ENCODE data around the gene DDX50.
A peak's percentile ranks its signal among the peaks of the same experiment; 100 is the strongest.
"Not testable (repeated sequence)": the region's sequence is repeated elsewhere in the genome, so short reads cannot be mapped to it uniquely, and the experiment has no call there.

The DDX50 gene, protein sequence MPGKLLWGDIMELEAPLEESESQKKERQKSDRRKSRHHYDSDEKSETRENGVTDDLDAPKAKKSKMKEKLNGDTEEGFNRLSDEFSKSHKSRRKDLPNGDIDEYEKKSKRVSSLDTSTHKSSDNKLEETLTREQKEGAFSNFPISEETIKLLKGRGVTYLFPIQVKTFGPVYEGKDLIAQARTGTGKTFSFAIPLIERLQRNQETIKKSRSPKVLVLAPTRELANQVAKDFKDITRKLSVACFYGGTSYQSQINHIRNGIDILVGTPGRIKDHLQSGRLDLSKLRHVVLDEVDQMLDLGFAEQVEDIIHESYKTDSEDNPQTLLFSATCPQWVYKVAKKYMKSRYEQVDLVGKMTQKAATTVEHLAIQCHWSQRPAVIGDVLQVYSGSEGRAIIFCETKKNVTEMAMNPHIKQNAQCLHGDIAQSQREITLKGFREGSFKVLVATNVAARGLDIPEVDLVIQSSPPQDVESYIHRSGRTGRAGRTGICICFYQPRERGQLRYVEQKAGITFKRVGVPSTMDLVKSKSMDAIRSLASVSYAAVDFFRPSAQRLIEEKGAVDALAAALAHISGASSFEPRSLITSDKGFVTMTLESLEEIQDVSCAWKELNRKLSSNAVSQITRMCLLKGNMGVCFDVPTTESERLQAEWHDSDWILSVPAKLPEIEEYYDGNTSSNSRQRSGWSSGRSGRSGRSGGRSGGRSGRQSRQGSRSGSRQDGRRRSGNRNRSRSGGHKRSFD

DNA sequence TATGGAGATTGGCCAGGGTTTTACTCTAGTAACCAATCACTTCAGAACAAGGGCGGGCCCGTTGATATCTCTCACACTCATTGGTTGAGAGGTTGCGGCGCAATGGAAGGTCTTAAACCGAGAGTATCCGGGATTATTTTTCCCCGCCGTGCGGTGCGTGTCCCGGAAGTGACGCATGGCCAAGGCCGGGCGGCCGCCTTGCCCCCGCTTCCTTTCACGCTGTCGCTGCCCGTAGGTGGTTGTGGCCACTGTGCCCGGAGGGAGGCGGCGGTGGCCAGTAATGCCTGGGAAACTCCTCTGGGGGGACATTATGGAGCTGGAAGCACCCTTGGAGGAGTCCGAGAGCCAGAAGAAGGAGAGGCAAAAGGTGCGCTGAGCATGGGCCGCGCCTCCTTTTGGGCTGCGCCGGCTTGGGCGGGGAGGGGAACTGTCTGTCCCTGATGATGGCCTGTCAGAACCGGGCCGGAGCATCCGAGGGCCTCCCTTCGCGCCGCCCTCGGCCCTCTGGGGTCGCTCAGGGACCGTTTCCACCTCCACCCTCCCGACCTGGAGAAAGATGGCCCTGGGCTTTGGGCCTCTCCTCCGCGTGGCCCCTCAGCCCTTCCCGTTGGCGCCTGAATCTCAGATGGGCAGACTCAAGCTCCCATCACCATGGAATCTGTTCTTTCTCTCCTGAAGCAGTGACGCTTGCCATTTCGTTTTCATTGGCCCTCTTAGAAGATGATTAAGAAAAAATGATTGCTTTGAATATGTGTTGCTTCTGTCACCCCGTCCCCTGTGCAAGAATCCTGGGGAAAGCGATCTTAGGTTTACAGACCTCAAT is at the start of gene DDX50:
DDX50 (plus strand) TSS at position 211 of the 823 bp plus-strand sequence; CDS start at position 281, 70 bp downstream.
- in situ Hi-C loops (cut with MboI; ENCODE audit: low pct_unique_long_range_greater_than_20kb, low sequenced_read_pairs): no loop called here
- DNase-seq: peak; percentile 99

DNA sequence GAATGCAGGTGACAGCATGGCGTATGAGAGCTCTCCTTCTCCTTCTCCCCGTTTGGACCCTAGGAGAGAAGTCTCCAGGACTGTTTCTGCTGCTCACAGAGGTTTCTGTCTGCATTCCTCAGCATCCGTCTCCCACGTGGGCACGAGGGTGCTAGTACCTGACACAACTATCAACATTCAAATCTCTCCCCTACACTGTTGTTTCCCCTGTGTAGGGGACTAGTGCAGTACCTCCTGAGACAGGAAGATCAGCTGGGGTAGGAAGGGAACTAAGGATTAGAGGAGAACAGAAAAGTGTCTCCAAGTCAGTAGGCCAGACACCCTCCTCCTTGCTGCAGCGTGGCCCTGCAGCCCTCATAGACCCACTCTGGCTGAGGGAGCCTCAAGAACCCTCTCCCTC is 44.8 kb upstream of the DDX50 start:
- DNase-seq: no peak
- in situ Hi-C loops (cut with MboI; ENCODE audit: low pct_unique_long_range_greater_than_20kb, low sequenced_read_pairs): no loop called here

DNA sequence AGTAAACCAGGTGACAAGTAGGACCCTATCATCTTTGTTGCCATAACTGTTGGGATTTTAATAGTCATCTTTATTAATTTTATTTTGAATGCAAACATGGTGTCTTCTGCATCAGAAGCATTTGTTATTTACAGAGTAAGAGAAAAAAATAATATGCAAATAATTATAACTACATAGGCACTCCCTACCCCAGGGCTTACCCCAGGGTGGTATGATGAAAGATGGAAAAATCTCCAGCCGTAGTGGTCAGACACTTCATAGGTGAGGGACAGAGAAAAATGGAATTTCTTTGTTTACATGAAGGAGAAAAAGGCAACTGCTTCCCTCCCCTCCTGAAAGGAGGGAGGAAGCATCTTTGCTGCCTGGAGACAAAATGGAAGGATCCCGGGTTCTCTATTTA is 44.1 kb upstream of the DDX50 start:
- DNase-seq: no peak
- in situ Hi-C loops (cut with MboI; ENCODE audit: low pct_unique_long_range_greater_than_20kb, low sequenced_read_pairs): no loop called here

DNA sequence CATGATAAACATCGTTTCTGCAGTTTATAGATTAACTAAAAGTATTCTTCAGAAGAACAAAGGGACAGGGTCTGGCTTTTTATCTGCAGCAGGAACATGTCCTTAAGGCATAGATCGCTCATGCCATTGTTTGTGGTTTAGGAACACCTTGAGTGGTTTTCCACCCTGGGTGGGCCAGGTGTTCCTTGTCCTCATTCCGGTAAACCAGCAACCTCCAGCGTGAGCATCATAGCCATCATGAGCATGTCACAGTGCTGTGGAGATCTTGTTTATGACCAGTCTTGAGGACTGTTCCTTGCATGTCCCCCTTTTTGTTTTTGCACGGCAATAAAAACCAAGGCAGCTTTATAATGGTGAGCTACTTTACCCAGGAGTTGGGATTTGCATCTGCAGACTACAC is 39.9 kb upstream of the DDX50 start:
- DNase-seq: peak; percentile 9
- in situ Hi-C loops (cut with MboI; ENCODE audit: low pct_unique_long_range_greater_than_20kb, low sequenced_read_pairs): no loop called here

DNA sequence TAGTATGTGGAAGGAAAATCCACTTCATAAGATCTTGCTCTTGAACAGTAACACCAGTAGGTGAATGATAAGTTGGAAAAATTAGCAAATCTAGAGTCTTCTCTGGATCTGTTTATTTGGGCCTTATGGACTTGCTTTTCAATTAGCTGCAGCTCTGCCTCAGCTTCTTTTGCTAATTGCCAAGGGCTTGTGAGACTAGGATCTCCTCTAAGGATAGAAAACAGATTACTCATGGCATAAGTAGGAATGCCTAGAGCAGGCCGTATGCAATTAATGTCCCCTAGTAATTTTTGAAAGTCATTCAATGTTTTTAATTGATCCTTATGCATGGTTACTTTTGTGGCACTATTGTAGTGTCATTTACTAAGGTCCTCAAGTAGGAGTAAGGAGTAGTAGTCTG is 36.5 kb upstream of the DDX50 start:
- no peak for DNase-seq
- in situ Hi-C loops (cut with MboI; ENCODE audit: low pct_unique_long_range_greater_than_20kb, low sequenced_read_pairs): no loop called here

DNA sequence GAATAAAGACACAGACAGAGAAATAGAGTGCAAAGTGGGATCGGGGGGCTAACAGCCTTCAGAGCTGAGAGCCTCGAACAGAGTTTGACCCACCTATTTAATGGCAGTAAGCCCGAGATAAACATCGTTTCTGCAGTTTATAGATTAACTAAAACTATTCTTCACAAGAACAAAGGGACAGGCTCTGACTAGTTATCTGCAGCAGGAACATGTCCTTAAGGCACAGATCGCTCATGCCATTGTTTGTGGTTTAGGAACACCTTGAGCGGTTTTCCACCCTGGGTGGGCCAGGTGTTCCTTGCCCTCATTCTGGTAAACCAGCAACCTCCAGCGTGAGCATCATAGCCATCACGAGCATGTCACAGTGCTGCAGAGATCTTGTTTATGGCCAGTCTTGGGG is 32.9 kb upstream of the DDX50 start:
- in situ Hi-C loops (cut with MboI; ENCODE audit: low pct_unique_long_range_greater_than_20kb, low sequenced_read_pairs); DNase-seq: not testable (repeated sequence)

DNA sequence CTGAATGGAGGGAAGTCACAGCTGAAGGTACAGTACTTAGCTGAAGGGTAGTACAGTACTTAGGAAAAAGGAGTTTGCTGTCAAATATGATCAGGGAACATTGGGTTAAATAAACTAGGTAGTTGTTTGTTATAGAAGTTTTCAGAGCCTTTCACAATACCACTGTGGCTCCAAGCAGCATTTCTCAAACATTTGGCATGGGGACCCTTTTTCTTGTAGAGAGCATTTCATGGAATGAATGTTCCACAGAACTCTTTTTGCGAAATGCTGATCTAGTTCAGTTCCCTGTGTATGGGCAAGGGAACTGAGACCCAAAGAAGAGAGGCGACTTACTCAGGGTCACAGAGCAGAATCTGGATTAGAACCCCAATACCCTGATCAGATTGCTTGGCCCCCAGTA is 31.5 kb upstream of the DDX50 start:
- DNase-seq: no peak
- in situ Hi-C loops (cut with MboI; ENCODE audit: low pct_unique_long_range_greater_than_20kb, low sequenced_read_pairs): no loop called here

DNA sequence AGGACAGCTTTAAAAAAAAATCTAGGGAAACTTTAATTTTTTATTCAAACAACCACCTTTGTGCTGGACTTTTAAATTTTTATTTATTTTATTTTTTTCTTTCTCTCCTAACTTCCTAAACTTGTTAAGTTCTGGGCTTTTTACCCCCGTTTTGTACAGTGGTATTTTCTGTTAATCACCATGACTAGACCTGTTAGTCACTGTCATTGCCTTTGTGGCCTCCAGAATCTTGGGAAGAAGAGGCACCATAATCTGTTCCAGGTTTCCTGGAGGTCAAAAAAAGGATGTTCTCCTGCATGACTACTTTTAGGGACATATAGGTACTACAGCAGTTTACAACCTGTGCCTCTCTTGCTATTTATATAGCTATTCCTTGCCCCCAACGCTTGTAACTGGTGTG is 31.1 kb upstream of the DDX50 start:
- no peak for DNase-seq
- in situ Hi-C loops (cut with MboI; ENCODE audit: low pct_unique_long_range_greater_than_20kb, low sequenced_read_pairs): no loop called here

DNA sequence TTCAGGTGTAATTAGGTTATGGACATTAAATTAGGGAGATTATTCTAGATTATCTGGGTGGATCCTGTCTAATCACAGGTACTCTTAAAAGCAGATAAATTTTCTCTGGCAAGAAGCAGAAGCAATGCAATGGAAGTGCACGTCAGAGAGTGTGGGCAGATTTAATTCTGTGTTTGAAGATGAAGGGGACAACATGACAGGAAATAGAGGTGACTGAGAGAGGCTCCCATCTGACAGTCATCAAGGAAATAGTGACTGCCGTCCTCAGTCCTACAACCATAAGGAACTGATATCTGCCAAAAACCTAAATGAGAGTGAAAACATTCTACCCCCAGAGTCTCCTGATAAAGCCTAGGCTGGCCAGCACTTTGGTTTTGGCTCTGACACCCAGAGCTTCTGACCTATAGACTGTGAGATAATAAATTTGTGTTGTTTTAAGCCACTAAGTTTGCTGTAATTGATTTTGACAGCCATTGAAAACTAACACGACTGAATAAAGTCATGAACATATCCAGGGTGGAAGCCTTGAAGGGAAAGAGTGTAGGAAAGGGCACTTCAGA is 30.5 kb upstream of the DDX50 start:
- DNase-seq: no peak
- in situ Hi-C loops (cut with MboI; ENCODE audit: low pct_unique_long_range_greater_than_20kb, low sequenced_read_pairs): no loop called here

DNA sequence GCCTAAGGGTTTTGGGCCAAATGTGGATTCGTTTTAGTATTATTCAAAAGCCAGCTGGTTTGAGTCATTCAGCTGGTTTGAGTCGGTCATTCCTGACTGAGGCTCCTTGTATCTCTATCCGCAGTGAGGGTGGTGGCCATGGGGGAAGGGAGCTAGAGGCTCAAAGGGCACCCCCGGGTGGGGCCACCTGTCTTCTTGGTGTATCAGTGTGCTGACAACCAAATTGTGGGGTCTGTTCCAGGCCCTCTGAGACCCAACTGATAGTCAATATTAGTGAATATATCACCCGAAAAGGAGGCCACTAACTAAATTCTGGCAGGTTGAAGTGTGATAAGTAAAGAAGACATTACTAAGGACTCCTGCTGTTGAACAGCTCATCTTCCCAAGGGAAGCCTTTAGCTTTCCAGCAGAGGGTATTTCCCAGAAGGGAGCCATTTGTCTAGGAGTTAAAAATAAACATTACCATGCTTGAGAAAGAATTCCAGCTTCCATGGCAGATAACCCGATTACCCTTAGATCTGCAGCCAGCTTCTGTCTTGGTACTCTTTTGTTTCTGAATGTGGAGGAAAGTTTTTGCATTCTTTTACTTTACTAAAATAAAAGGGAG is 29.9 kb upstream of the DDX50 start:
- DNase-seq: no peak
- in situ Hi-C loops (cut with MboI; ENCODE audit: low pct_unique_long_range_greater_than_20kb, low sequenced_read_pairs): no loop called here

DNA sequence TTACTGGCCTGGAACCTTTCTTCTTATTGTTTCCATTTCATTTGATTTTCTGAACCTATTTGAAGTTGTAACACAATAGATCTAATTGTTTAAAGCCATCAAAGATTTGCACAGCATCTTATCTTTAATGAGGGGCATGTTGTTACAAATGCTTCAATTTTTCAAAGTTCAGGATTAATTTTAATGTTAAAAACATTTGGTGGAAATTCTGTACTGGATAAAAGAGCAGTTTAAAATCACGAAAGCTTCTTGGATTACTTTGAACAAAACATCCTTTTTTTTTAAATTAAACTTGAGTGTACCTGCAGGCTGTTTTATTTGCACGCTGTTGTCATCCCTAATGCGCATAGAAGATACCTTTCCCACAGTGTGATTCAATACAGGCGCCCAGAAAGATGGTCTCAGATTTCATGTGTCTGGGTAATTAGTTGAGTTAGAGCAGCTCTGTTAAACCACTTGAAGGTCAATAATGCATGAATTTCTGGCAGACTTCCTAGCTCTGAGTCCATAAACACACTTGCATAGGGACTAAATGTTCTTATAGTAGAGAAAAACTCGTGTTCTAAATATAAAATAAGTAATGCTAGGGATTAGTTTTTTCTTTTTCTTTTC is 29.3 kb upstream of the DDX50 start:
- DNase-seq: no peak
- in situ Hi-C loops (cut with MboI; ENCODE audit: low pct_unique_long_range_greater_than_20kb, low sequenced_read_pairs): no loop called here

DNA sequence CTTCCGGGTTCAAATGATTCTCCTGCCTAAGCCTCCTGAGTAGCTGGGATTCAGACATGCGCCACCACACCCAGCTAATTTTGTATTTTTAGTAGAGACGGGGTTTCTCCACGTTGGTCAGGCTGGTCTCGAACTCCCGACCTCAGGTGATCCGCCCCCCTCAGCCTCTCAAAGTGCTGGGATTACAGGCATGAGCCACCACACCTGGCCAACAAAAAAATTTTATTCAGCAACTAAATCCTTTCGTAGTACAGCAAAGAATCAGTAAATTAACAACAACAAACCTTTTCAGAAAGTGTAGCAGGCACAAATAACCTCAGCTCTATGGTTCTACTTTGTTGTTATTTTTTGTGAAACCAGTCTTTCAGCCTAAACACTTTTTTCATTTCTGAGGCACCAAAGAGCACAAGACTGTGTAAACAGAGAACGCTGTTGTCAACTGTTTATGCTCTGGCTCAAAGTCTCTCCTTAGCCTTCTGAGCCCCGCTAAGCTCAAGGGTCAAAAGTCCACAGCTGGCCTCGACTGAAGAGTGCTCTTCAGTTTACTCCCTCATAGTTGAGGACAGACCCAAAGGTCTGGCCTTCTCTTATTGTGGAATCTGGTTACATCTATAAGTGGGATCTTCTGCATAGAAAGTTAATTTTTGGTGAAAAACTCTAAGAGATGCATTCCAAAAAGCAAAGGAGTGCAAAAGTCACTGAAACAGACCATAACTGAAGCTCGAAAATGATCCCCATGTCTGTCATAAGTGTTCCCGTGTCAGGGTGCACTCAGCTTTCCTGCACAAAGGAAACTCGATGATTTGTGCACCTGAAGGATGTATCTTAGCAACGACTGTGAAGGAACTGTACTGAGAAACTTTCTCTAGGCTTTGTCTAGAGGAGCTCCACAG is 24.6 kb upstream of the DDX50 start:
- in situ Hi-C loops (cut with MboI; ENCODE audit: low pct_unique_long_range_greater_than_20kb, low sequenced_read_pairs): no loop called here
- no peak for DNase-seq

DNA sequence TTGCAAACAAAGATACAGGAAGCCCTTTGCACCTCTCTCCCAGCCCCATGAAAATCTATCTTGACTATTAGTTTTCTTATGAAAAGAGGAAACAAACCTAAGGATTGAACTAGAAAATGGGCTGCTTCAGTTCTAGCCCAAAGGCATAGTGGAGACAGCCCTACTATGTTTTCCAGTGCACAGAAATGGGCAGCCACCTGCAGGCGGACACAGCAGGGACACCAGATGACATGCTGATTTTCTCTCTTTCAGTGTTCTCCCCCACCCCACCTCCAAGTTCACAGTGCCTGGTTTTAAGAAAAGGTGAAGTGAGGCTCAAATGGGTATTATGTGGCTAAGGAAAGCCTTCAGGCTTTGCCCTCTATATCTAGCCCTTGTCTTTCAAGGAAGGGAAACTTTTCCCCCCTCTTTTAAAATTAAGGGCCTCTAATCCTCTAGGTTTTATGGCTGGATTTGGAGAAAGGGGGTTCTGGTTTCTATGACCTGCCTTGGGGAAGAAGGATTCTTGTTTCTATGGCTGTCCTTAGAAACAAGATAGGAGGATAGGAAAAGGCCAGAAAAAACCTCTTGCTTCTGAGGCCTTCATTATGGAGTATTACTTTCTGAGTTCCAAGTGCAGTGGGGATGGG is 23.5 kb upstream of the DDX50 start:
- no peak for DNase-seq
- in situ Hi-C loops (cut with MboI; ENCODE audit: low pct_unique_long_range_greater_than_20kb, low sequenced_read_pairs): no loop called here

DNA sequence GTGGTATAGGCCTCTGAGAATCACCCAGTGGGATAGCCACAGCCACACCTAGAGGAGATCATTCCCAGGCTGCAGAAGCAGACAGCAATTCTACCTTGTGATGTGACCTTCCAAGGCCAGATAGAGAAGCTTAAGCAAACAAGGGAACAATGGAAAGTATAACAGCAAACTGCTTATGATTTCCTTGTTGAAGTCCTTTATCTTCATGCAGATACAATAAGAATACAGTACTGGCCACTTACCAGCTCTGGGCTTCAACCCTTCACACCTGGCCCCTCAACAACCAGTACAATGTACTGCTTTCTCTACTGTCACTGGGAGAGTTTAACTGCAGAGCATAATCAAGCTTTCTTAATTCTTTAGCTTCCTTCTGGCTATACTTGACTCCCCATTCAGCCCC is 22.6 kb upstream of the DDX50 start:
- no peak for DNase-seq

DNA sequence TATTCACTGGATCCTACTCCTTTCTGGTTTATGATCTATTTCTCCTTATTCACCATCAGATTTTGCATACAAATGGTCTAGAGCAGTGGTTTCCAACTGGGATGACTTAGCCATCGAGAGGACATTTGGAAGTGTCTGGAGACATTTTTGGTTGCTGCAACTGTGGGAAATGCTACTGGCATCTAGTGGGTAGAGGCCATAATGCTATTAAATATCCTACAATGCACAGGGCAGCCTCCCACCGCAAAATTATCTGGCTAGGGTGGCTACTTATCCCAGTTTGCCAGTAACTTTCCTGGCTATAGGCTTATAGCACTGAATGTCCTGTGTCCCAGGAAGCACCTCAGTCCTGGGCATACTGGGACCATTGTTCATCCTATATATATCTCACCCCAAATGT is 21.5 kb upstream of the DDX50 start:
- in situ Hi-C loops (cut with MboI; ENCODE audit: low pct_unique_long_range_greater_than_20kb, low sequenced_read_pairs): no loop called here
- no peak for DNase-seq

More for the DNA sequence above, 22.6 kb upstream of the DDX50 start:
- in situ Hi-C loops (cut with MboI; ENCODE audit: low pct_unique_long_range_greater_than_20kb, low sequenced_read_pairs): no loop called here

DNA sequence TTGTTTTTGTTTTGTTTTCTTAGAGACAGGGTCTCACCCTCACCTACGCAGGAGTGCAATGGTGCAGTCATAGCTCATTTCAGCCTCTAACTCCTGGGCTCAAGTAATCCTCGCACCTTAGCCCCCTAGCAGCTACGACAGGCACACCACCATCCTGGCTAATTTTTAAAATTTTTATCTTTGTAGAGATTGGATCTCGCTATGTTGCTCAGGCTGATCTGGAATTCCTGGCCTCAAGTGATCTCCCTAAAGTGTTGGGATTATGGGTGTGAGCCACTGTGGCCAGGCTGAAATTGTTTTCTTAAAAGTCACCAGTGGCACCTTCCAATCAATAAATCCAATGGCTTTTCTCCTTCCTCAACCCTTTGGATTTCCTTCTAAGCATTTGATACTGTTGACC is 20.9 kb upstream of the DDX50 start:
- DNase-seq: no peak
- in situ Hi-C loops (cut with MboI; ENCODE audit: low pct_unique_long_range_greater_than_20kb, low sequenced_read_pairs): no loop called here

DNA sequence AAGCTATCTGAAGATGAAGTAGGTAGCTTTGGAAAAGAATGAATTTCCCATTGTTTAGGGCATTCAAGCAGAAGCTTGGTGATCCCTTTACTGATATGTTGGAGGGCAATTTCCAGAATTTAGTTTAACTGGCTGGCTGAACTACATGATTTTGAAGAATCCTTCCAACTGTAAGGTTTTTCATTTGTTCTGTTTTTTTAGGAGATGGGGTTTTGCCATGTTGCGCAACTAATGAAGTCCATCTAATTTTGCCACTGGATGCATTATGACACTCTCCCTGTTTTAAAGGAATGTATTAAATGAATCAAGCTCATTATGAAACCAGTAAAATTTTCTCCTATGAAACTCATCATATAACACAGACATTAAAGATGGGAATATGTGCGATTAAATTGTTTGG is 6.1 kb upstream of the DDX50 start:
- in situ Hi-C loops (cut with MboI; ENCODE audit: low pct_unique_long_range_greater_than_20kb, low sequenced_read_pairs): no loop called here
- no peak for DNase-seq
